Lower lobe of right lung (tissue), 2 donors: Measurements from ENCODE around the gene UPK1B. TPM values are rescaled to one million over a fixed set of nuclear protein-coding genes. Genes with fewer than 3 reads are reported as not detected.
"Not testable (repeated sequence)": the region's sequence is repeated elsewhere in the genome, so short reads cannot be mapped to it uniquely, and the experiment has no call there.

Experiments
- ATAC-seq, 2 donors: fragments of 200-7000 bp; cut with Tn5 transposase; one replicate each; pipeline ENCODE4 v1.9.1; 2020 to 2022; ENCODE audit warnings: mild to moderate bottlenecking in 2 of 2, moderate library complexity in 2 of 2
- DNase-seq: peaks from one replicate; pipeline ENCODE4 v3.0.0-alpha.2; 2020
- H3K27ac ChIP-seq: fragments of 200-600 bp; one replicate; pipeline ENCODE4 v1.8.0; 2022
- H3K27me3 ChIP-seq: fragments of 200-600 bp; one replicate; pipeline ENCODE4 v1.8.0; 2022; ENCODE audit warnings: low read depth
- H3K36me3 ChIP-seq: fragments of 200-600 bp; one replicate; pipeline ENCODE4 v1.8.0; 2022; ENCODE audit warnings: mild to moderate bottlenecking
- H3K4me1 ChIP-seq: fragments of 200-600 bp; one replicate; pipeline ENCODE4 v1.8.0; 2022
- H3K4me3 ChIP-seq: fragments of 200-600 bp; one replicate; pipeline ENCODE4 v1.8.0; 2022; ENCODE audit warnings: mild to moderate bottlenecking
- H3K9me3 ChIP-seq: fragments of 200-600 bp; one replicate; pipeline ENCODE4 v1.8.0; 2022
- CTCF ChIP-seq: fragments of 200-600 bp; IDR thresholded peaks from one replicate; pipeline ENCODE4 v1.8.0; 2022; ENCODE audit warnings: antibody characterized with exemption, mild to moderate bottlenecking
- intact Hi-C: fragments of 100-400 bp; cut with DNase I; formaldehyde crosslinking; loops from one replicate; pipeline ENCODE4 v1.11.0; 2022
- long read RNA-seq: library from polyadenylated mRNA; unstranded; transcript quantifications from one replicate; pipeline ENCODE4 v2.0.0, GENCODE V29; 2021
- total RNA-seq: library from RNA; stranded (reverse); fragmentation: NEBNext Ultra II Directional; extraction: Animal tissue kit (Norgen Biotek cat#: 25700); gene quantifications from one replicate; pipeline ENCODE4 v1.2.1, GENCODE V29; 2021
- donor health status: DM: no; HTN: yes; CAD: no; lungs with severe emphysema.

UPK1B gene
- not detected for total RNA-seq
- long read RNA-seq, partial matches to known transcripts, result 0 of 1 reads
- long read RNA-seq, other reads (novel, unspliced or antisense), result 1 of 1 reads

DNA sequence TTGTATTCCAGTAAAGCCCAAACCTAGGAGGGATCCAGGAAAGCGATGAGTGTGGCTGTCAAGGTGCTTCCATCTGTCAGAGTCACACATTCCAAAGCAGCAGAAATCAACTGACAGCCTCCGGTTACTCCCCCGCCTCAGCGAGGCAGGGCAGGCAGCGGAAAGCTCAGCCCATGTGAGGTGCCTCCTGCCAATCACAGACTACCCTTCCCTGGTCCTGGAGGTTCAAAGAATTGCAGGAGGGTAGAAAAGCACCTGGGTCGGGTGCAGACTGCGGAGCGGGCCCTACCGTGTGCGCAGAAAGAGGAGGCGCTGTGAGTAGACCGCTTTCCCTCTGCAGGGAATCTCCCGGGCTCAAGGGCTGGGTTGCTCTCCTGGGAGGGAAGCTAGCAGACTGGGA is at the start of gene UPK1B:
Gene UPK1B (plus strand): TSS at position 274 of the 400 bp plus-strand sequence. CDS start 13,144 bp downstream, outside the sequence.
- no peaks in the 10 kb centered on the region for H3K36me3 ChIP-seq
- no peaks in the 10 kb centered on the region for H3K4me1 ChIP-seq
- DNase-seq (no peak), ATAC-seq (peak in 1 of 2 donors; percentile 23)
- no peaks in the 10 kb centered on the region for H3K9me3 ChIP-seq
- intact Hi-C loops, result no loop called here
- TF ChIP-seq CTCF, result no peak
- no peaks in the 10 kb centered on the region for H3K27me3 ChIP-seq
- no peak within 1 kb of the TSS for H3K4me3 ChIP-seq
- no peak within 1 kb of the TSS for H3K27ac ChIP-seq

- no peak for DNase-seq
- intact Hi-C loops, result no loop called here
- no peaks in the 10 kb centered on the region for H3K9me3 ChIP-seq
- TF ChIP-seq CTCF, result no peak
- no peak for ATAC-seq
- H3K36me3 ChIP-seq, result no peaks in the 10 kb centered on the region
- H3K27me3 ChIP-seq, result no peaks in the 10 kb centered on the region
- H3K4me3 ChIP-seq, result no peak overlapping the region
- no peak overlapping the region for H3K27ac ChIP-seq
- no peaks in the 10 kb centered on the region for H3K4me1 ChIP-seq
Observed at GRCh38 chr3:119125342-119125741, 48.1 kb upstream of the UPK1B start.

- Histone ChIP-seq H3K27me3 (no peaks in the 10 kb centered on the region), H3K4me1 (no peaks in the 10 kb centered on the region), H3K36me3 (no peaks in the 10 kb centered on the region), H3K9me3 (no peaks in the 10 kb centered on the region), H3K27ac (no peak overlapping the region), H3K4me3 (no peak overlapping the region)
- TF ChIP-seq CTCF, result no peak
- no peak for ATAC-seq
- intact Hi-C loops, result no loop called here
- DNase-seq, result no peak
Observed at GRCh38 chr3:119125742-119126504, 47.5 kb upstream of the UPK1B start.

DNA sequence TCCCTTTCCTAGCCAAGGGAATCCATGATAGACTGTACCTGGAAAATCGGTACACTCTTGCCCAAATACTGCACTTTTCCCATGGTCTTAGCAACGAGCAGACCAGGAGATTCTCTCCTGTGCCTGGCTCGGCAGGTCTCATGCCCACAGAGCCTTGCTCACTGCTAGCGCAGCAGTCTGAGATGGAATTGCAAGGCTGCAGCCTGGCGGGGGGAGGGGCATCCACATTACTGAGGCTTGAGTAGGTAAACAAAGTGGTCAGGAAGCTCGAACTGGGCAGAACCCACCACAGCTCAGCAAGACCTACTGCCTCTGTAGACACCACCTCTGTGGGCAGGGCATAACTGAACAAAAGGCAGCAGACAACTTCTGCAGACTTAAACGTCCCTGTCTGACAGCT is 43.1 kb upstream of the UPK1B start:
- H3K27ac ChIP-seq, H3K4me1 ChIP-seq, ATAC-seq, H3K36me3 ChIP-seq, intact Hi-C loops, H3K4me3 ChIP-seq, DNase-seq, H3K27me3 ChIP-seq, H3K9me3 ChIP-seq: not testable (repeated sequence)

DNA sequence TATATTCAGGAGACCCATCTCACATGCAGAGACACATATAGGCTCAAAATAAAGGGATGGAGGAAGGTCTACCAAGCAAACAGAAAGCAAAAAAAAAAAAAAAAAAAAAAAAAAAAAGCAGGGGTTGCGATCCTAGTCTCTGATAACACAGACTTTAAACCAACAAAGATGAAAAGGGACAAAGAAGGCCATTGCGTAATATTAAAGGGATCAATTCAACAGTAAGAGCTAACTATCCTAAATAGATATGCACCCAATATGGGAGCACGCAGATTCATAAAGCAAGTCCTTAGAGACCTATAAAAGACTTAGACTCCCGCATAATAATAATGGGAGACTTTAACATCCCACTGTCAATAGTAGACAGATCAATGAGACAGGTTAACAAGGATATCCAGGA is 41.1 kb upstream of the UPK1B start:
- DNase-seq, H3K36me3 ChIP-seq, H3K4me1 ChIP-seq, ATAC-seq, H3K27ac ChIP-seq, H3K4me3 ChIP-seq, H3K9me3 ChIP-seq, H3K27me3 ChIP-seq, intact Hi-C loops: not testable (repeated sequence)

DNA sequence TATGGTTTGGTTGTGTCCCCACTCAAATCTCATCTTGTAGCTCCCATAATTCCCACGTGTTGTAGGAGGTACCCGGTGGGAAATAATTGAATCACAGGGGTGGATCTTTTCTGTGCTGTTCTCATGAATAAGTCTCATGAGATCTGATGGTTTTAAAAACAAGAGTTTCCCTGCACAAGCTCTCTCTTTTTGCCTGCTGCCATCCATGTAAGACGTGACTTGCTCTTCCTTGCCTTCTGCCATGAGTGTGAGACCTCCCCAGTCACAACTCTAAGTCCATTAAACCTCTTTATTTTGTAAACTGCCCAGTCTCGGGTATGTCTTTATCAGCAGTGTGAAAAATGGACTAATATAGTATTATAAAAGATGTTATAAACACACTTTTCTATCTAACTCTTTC is 34.0 kb upstream of the UPK1B start:
- H3K27ac ChIP-seq, H3K4me1 ChIP-seq, DNase-seq, H3K36me3 ChIP-seq, intact Hi-C loops, H3K9me3 ChIP-seq, ATAC-seq, H3K27me3 ChIP-seq, H3K4me3 ChIP-seq: not testable (repeated sequence)

- Histone ChIP-seq H3K27ac (no peak overlapping the region), H3K36me3 (no peaks in the 10 kb centered on the region), H3K4me3 (no peak overlapping the region), H3K4me1 (no peaks in the 10 kb centered on the region), H3K9me3 (no peaks in the 10 kb centered on the region), H3K27me3 (no peaks in the 10 kb centered on the region)
- intact Hi-C loops, result no loop called here
- no peak for DNase-seq
- TF ChIP-seq CTCF, result no peak
- no peak for ATAC-seq
Observed at GRCh38 chr3:119140466-119140865, 32.9 kb upstream of the UPK1B start.
